Vagina (tissue), 2 donors: Measurements from ENCODE around the gene IFNA1. TPM values are rescaled to one million over a fixed set of nuclear protein-coding genes. Genes with fewer than 3 reads are reported as not detected.

Source experiments
- DNase-seq, 2 donors: peaks; one replicate each; pipeline ENCODE4 v3.0.0-alpha.2; 2017; ENCODE audit errors: extremely low spot score in 2 of 2
- H3K27ac ChIP-seq: fragments of 200-600 bp; sonication (generic); one replicate; pipeline ENCODE4 v1.5.1; 2019
- H3K27me3 ChIP-seq: fragments of 200-600 bp; sonication (generic); one replicate; pipeline ENCODE4 v1.5.1; 2019
- H3K36me3 ChIP-seq, 2 donors: fragments of 200-600 bp; sonication (generic); one replicate each; pipeline ENCODE4 v1.5.1; 2017 to 2019
- H3K4me1 ChIP-seq: fragments of 200-600 bp; sonication (generic); one replicate; pipeline ENCODE4 v1.5.1; 2019
- H3K4me3 ChIP-seq, 2 donors: fragments of 200-600 bp; sonication (generic); 1 replicate in 1 of 2; 2 replicates in 1 of 2; pipeline ENCODE4 v1.5.1; 2016 to 2019
- H3K9me3 ChIP-seq: fragments of 200-600 bp; sonication (generic); one replicate; pipeline ENCODE4 v1.5.1; 2019
- POLR2A ChIP-seq, 2 donors: fragments of 450-650 bp; IDR thresholded peaks; one replicate each; pipeline ENCODE4 v1.6.1; 2017; ENCODE audit warnings: antibody characterized with exemption in 2 of 2, mild to moderate bottlenecking in 2 of 2, moderate library complexity in 2 of 2
- POLR2AphosphoS5 ChIP-seq, 2 donors: sonication (generic); formaldehyde crosslinking; IDR thresholded peaks; one replicate each; pipeline ENCODE4 v1.9.0; 2017; ENCODE audit warnings: antibody characterized with exemption in 2 of 2, mild to moderate bottlenecking in 2 of 2, low read depth in 1 of 2; ENCODE audit not compliant: insufficient read depth in 1 of 2
- intact Hi-C: fragments of 100-400 bp; cut with DNase I; formaldehyde crosslinking; loops from one replicate; pipeline ENCODE4 v1.15.1; 2023
- total RNA-seq: library from RNA; depleted of rRNA; stranded (reverse); fragments of >200 nt; gene quantifications from one replicate; pipeline ENCODE4 v1.2.3, GENCODE V29; 2016
- TF ChIP-seq, protein P1 (sequence below), 3 experiments: fragments of 450-650 bp in 2 of 3; fragments of 200-600 bp in 1 of 3; sonication (generic) in 1 of 3; IDR thresholded peaks; one replicate each; pipeline ENCODE4 v1.5.1; 2017 to 2019; ENCODE audit warnings: antibody characterized with exemption in 3 of 3, mild to moderate bottlenecking in 2 of 3, moderate library complexity in 2 of 3

The IFNA1 gene
- total RNA-seq, 1 donor from 2014 or later: not detected

DNA sequence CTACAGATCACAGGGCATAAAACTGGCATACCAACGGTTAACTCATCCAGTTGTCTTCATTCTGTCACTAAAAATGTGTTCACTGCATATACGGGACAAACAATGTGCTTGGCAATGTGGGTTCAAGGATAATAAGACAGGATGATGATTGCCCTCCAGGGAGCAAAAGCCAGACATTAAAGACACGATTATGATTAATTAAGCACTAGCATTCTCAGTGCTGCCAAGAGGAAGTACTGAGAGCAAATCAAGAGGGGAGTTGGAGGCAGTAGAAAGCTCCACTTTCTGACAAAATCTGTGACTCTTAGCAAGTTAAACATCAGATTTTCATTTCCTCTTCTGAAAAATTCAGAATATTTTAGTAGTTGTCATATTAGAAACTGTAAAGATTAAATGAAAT, 40.3 kb upstream of the IFNA1 start:
- Histone ChIP-seq H3K27ac (no peak overlapping the region), H3K4me3 (no peak overlapping the region), H3K4me1 (peaks cover 15% of the 10 kb centered on the region), H3K27me3 (peaks cover 4% of the 10 kb centered on the region), H3K36me3 (no peaks in the 10 kb centered on the region), H3K9me3 (no peaks in the 10 kb centered on the region)
- no peak for TF ChIP-seq POLR2A (IDR thresholded peaks at IDR 0.05)
- TF ChIP-seq, protein P1, sequence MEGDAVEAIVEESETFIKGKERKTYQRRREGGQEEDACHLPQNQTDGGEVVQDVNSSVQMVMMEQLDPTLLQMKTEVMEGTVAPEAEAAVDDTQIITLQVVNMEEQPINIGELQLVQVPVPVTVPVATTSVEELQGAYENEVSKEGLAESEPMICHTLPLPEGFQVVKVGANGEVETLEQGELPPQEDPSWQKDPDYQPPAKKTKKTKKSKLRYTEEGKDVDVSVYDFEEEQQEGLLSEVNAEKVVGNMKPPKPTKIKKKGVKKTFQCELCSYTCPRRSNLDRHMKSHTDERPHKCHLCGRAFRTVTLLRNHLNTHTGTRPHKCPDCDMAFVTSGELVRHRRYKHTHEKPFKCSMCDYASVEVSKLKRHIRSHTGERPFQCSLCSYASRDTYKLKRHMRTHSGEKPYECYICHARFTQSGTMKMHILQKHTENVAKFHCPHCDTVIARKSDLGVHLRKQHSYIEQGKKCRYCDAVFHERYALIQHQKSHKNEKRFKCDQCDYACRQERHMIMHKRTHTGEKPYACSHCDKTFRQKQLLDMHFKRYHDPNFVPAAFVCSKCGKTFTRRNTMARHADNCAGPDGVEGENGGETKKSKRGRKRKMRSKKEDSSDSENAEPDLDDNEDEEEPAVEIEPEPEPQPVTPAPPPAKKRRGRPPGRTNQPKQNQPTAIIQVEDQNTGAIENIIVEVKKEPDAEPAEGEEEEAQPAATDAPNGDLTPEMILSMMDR (IDR thresholded peaks at IDR 0.05): no peak
- TF ChIP-seq POLR2AphosphoS5 (IDR thresholded peaks at IDR 0.05; ENCODE audit: insufficient read depth in 1 of 2, low read depth in 1 of 2): no peak
- intact Hi-C loops: loop anchor here (10.0 kb wide), 1 partner anchor 55 kb away; no protein-coding TSS in a partner anchor
- no peak for DNase-seq

- intact Hi-C loops: no loop called here
- no peak for DNase-seq
- H3K4me3 ChIP-seq: peak overlapping the region; percentile 33 to 42
- peaks cover 4% of the 10 kb centered on the region for H3K27me3 ChIP-seq
- peaks cover 8% of the 10 kb centered on the region for H3K4me1 ChIP-seq
- no peak overlapping the region for H3K27ac ChIP-seq
- no peaks in the 10 kb centered on the region for H3K9me3 ChIP-seq
- no peaks in the 10 kb centered on the region for H3K36me3 ChIP-seq
- TF ChIP-seq POLR2A (IDR thresholded peaks at IDR 0.05) (no peak), POLR2AphosphoS5 (IDR thresholded peaks at IDR 0.05; ENCODE audit: insufficient read depth in 1 of 2, low read depth in 1 of 2) (no peak)
- TF ChIP-seq, protein P1 (IDR thresholded peaks at IDR 0.05): no peak
Observed at GRCh38 chr9:21402386-21403251, 37.6 kb upstream of the IFNA1 start.

DNA sequence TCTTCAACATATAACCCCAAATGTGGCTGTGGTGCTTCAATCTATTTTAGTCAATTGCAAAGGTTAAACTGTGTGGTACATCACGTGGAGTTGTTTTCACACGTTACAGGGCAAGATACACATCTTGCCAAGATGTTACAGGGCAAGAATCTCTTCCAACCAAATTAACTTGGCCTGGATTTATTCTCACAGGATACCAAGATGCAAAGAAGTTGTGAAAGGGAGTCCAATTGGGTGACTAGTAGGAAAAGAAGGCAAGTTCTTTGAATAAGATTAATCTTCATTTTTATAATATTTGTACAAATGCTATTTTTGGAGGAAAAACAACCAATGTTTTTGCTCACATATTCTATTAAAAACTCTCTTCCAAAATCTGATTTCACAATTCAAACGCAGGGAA, 36.1 kb upstream of the IFNA1 start:
- H3K27me3 ChIP-seq: peaks cover 4% of the 10 kb centered on the region
- no peak for TF ChIP-seq POLR2A (IDR thresholded peaks at IDR 0.05)
- TF ChIP-seq, protein P1 (IDR thresholded peaks at IDR 0.05): no peak
- TF ChIP-seq POLR2AphosphoS5 (IDR thresholded peaks at IDR 0.05; ENCODE audit: insufficient read depth in 1 of 2, low read depth in 1 of 2): no peak
- intact Hi-C loops: no loop called here
- no peak overlapping the region for H3K4me3 ChIP-seq
- H3K36me3 ChIP-seq: no peaks in the 10 kb centered on the region
- DNase-seq: no peak
- H3K27ac ChIP-seq: no peak overlapping the region
- peaks cover 8% of the 10 kb centered on the region for H3K4me1 ChIP-seq
- no peaks in the 10 kb centered on the region for H3K9me3 ChIP-seq

DNA sequence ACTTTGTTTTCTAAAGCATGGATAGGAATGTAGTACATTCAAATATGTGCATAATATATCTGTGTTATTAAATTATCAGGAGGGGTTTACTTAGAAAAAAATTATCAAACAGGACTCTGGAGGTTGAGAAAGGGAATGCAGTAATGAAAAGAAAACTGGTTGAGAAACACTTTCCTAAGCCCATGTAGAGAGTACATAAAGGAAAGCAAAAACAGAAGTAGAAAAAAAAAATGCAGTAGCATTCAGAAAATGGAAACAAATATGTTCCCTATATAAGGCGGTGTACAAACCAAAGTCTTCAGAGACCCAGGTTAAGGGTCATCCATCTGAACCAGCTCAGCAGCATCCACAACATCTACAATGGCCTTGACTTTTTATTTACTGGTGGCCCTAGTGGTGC, 31.4 kb upstream of the IFNA1 start, which contains the start of gene IFNA8:
Gene IFNA8 (plus strand): TSS at position 301 of the 400 bp plus-strand sequence. CDS start 60 bp downstream, at position 361.
- intact Hi-C loops: no loop called here
- Histone ChIP-seq H3K27me3 (no peaks in the 10 kb centered on the region), H3K27ac (no peak within 1 kb of the TSS), H3K4me1 (no peaks in the 10 kb centered on the region), H3K9me3 (no peaks in the 10 kb centered on the region), H3K36me3 (no peaks in the 10 kb centered on the region), H3K4me3 (no peak within 1 kb of the TSS)
- TF ChIP-seq POLR2AphosphoS5 (IDR thresholded peaks at IDR 0.05; ENCODE audit: insufficient read depth in 1 of 2, low read depth in 1 of 2) (no peak), POLR2A (IDR thresholded peaks at IDR 0.05) (no peak)
- TF ChIP-seq, protein P1 (IDR thresholded peaks at IDR 0.05): no peak
- no peak for DNase-seq

DNA sequence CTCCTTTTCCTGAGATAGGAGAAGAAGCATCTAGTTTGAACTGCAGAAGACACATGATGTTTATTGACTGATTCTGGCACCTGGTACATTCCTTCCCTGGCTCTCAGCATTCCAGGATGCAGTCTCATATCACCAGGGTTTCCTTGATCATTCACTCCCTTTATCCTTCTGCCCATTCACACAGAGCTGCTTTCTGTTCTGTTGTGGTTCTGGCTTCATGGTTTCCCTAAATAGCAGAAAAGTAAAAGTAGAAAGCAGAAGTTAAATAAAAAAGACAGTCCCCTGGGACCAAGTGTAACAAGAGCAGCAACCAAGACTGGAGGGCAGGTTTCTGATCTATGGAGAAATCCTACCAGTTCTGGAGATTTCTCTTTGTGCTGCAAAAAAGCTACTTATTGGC, 28.1 kb upstream of the IFNA1 start:
- Histone ChIP-seq H3K9me3 (no peaks in the 10 kb centered on the region), H3K27ac (no peak overlapping the region), H3K36me3 (no peaks in the 10 kb centered on the region), H3K4me1 (no peaks in the 10 kb centered on the region), H3K4me3 (no peak overlapping the region), H3K27me3 (no peaks in the 10 kb centered on the region)
- TF ChIP-seq POLR2AphosphoS5 (IDR thresholded peaks at IDR 0.05; ENCODE audit: insufficient read depth in 1 of 2, low read depth in 1 of 2) (no peak), POLR2A (IDR thresholded peaks at IDR 0.05) (no peak)
- TF ChIP-seq, protein P1 (IDR thresholded peaks at IDR 0.05): no peak
- intact Hi-C loops: no loop called here
- DNase-seq: no peak
